SJSA1 (cell line): Measurements from ENCODE around the gene CLDN2. TPM values are rescaled to one million over a fixed set of nuclear protein-coding genes. Genes with fewer than 3 reads are reported as not detected.
"Not testable (repeated sequence)": the region's sequence is repeated elsewhere in the genome, so short reads cannot be mapped to it uniquely, and the experiment has no call there.

ENCODE experiments used
- DNase-seq, 2 experiments: peaks; one replicate each; pipeline ENCODE4 v3.0.0-alpha.2; 2015 to 2020; ENCODE audit warnings: low spot score in 2 of 2, low read depth in 1 of 2
- H3K27ac ChIP-seq: fragments of 250-450 bp; sonication (Bioruptor Pico); 2 replicates; pipeline ENCODE4 v1.5.1; 2020; ENCODE audit warnings: mild to moderate bottlenecking, moderate library complexity
- H3K27me3 ChIP-seq: fragments of 250-450 bp; sonication (Bioruptor Pico); replicated peaks from 2 replicates; pipeline ENCODE4 v1.5.1; 2020; ENCODE audit warnings: mild to moderate bottlenecking, moderate library complexity
- H3K36me3 ChIP-seq: fragments of 250-450 bp; sonication (Bioruptor Pico); 2 replicates; pipeline ENCODE4 v1.5.1; 2020; ENCODE audit warnings: mild to moderate bottlenecking
- H3K4me1 ChIP-seq: fragments of 250-450 bp; sonication (Bioruptor Pico); replicated peaks from 2 replicates; pipeline ENCODE4 v1.6.1; 2021; ENCODE audit warnings: mild to moderate bottlenecking
- H3K4me3 ChIP-seq: fragments of 250-450 bp; sonication (Bioruptor Pico); 2 replicates; pipeline ENCODE4 v1.5.1; 2020; ENCODE audit warnings: mild to moderate bottlenecking
- H3K9me3 ChIP-seq: fragments of 250-450 bp; sonication (Bioruptor Pico); replicated peaks from 2 replicates; pipeline ENCODE4 v1.5.1; 2020; ENCODE audit warnings: mild to moderate bottlenecking
- total RNA-seq: library from RNA; depleted of rRNA; stranded (reverse); fragments of >200 nt; shearing (Covaris generic); gene quantifications from 2 replicates; pipeline ENCODE4 v1.2.3, GENCODE V29; 2014; rRNA removed

The CLDN2 gene
- total RNA-seq: 0.11 TPM in 1 of 2 replicates, not detected in the other

GRCh38 chrX:106919932-106920452 lies at the start of gene CLDN2:
TSS of gene CLDN2 (plus strand) at chrX:106920402. CDS start at chrX:106928229, 7,827 bp downstream.
- Histone ChIP-seq H3K9me3 (no peaks in the 10 kb centered on the region), H3K27me3 (no peaks in the 10 kb centered on the region), H3K4me1 (no peaks in the 10 kb centered on the region; the same call in 1 of the 2 replicates), H3K36me3 (no peaks in the 10 kb centered on the region), H3K4me3 (no peak within 1 kb of the TSS), H3K27ac (no peak within 1 kb of the TSS)
- DNase-seq: no peak

GRCh38 chrX:106872796-106873195 lies 47.4 kb upstream of the CLDN2 start:
- H3K36me3 ChIP-seq, DNase-seq: not testable (repeated sequence)

GRCh38 chrX:106874075-106874474 lies 46.1 kb upstream of the CLDN2 start:
- no peak overlapping the region for H3K27ac ChIP-seq
- H3K9me3 ChIP-seq: no peaks in the 10 kb centered on the region
- DNase-seq: peak in 1 of 2 experiments; percentile 5
- H3K27me3 ChIP-seq: no peaks in the 10 kb centered on the region
- no peaks in the 10 kb centered on the region for H3K36me3 ChIP-seq
- no peak overlapping the region for H3K4me3 ChIP-seq
- H3K4me1 ChIP-seq: no peaks in the 10 kb centered on the region

More at GRCh38 chrX:106872796-106873195, 47.4 kb upstream of the CLDN2 start:
- H3K27ac ChIP-seq, H3K4me1 ChIP-seq, H3K4me3 ChIP-seq, H3K27me3 ChIP-seq, H3K9me3 ChIP-seq: not testable (repeated sequence)

GRCh38 chrX:106875151-106875550 lies 45.1 kb upstream of the CLDN2 start:
- Histone ChIP-seq H3K36me3 (no peaks in the 10 kb centered on the region), H3K4me3 (no peak overlapping the region), H3K9me3 (no peaks in the 10 kb centered on the region), H3K27me3 (no peaks in the 10 kb centered on the region), H3K27ac (no peak overlapping the region), H3K4me1 (no peaks in the 10 kb centered on the region)
- DNase-seq: no peak

- Histone ChIP-seq H3K27ac (no peak overlapping the region), H3K36me3 (no peaks in the 10 kb centered on the region)
Measured at GRCh38 chrX:106889468-106889867, 30.7 kb upstream of the CLDN2 start.

GRCh38 chrX:106891762-106892460 lies 28.3 kb upstream of the CLDN2 start:
- H3K4me1 ChIP-seq: peaks cover 16% of the 10 kb centered on the region
- no peak overlapping the region for H3K4me3 ChIP-seq
- H3K27me3 ChIP-seq: no peaks in the 10 kb centered on the region
- no peak overlapping the region for H3K27ac ChIP-seq
- no peaks in the 10 kb centered on the region for H3K9me3 ChIP-seq
- no peak for DNase-seq
- no peaks in the 10 kb centered on the region for H3K36me3 ChIP-seq

More at GRCh38 chrX:106889468-106889867, 30.7 kb upstream of the CLDN2 start:
- Histone ChIP-seq H3K4me1 (peaks cover 1% of the 10 kb centered on the region), H3K9me3 (no peaks in the 10 kb centered on the region), H3K4me3 (no peak overlapping the region), H3K27me3 (no peaks in the 10 kb centered on the region)
- no peak for DNase-seq

GRCh38 chrX:106894392-106894909 lies 25.8 kb upstream of the CLDN2 start:
- H3K36me3 ChIP-seq: no peaks in the 10 kb centered on the region
- H3K27ac ChIP-seq: no peak overlapping the region
- no peaks in the 10 kb centered on the region for H3K27me3 ChIP-seq
- H3K4me3 ChIP-seq: no peak overlapping the region
- peaks cover 22% of the 10 kb centered on the region for H3K4me1 ChIP-seq
- DNase-seq: peak; percentile 59 to 64
- no peaks in the 10 kb centered on the region for H3K9me3 ChIP-seq

- DNase-seq: peak; percentile 47 to 51
- no peaks in the 10 kb centered on the region for H3K9me3 ChIP-seq
- no peaks in the 10 kb centered on the region for H3K36me3 ChIP-seq
- H3K4me3 ChIP-seq: no peak overlapping the region
- H3K27ac ChIP-seq: no peak overlapping the region
- H3K27me3 ChIP-seq: no peaks in the 10 kb centered on the region
- H3K4me1 ChIP-seq: peaks cover 22% of the 10 kb centered on the region
Measured at GRCh38 chrX:106894978-106895452, 25.2 kb upstream of the CLDN2 start.

- Histone ChIP-seq H3K4me1 (peaks cover 22% of the 10 kb centered on the region), H3K36me3 (no peaks in the 10 kb centered on the region), H3K9me3 (no peaks in the 10 kb centered on the region), H3K27me3 (no peaks in the 10 kb centered on the region), H3K27ac (no peak overlapping the region), H3K4me3 (no peak overlapping the region)
- DNase-seq: no peak
Measured at GRCh38 chrX:106897259-106897658, 22.9 kb upstream of the CLDN2 start.

- peak in 1 of 2 experiments; percentile 21 for DNase-seq
- Histone ChIP-seq H3K9me3 (no peaks in the 10 kb centered on the region), H3K36me3 (no peaks in the 10 kb centered on the region), H3K4me3 (no peak overlapping the region), H3K4me1 (peaks cover 22% of the 10 kb centered on the region), H3K27ac (no peak overlapping the region), H3K27me3 (no peaks in the 10 kb centered on the region)
Measured at GRCh38 chrX:106898462-106898861, 21.7 kb upstream of the CLDN2 start.

GRCh38 chrX:106899276-106899675 lies 20.9 kb upstream of the CLDN2 start:
- DNase-seq: no peak

GRCh38 chrX:106899841-106900240 lies 20.4 kb upstream of the CLDN2 start:
- no peaks in the 10 kb centered on the region for H3K27me3 ChIP-seq
- no peaks in the 10 kb centered on the region for H3K36me3 ChIP-seq
- H3K9me3 ChIP-seq: no peaks in the 10 kb centered on the region
- peaks cover 17% of the 10 kb centered on the region for H3K4me1 ChIP-seq
- no peak overlapping the region for H3K4me3 ChIP-seq
- no peak for DNase-seq
- no peak overlapping the region for H3K27ac ChIP-seq

More at GRCh38 chrX:106899276-106899675, 20.9 kb upstream of the CLDN2 start:
- H3K4me3 ChIP-seq: no peak overlapping the region
- no peak overlapping the region for H3K27ac ChIP-seq
- H3K36me3 ChIP-seq: no peaks in the 10 kb centered on the region
- H3K4me1 ChIP-seq: peaks cover 22% of the 10 kb centered on the region
- no peaks in the 10 kb centered on the region for H3K27me3 ChIP-seq
- no peaks in the 10 kb centered on the region for H3K9me3 ChIP-seq

- no peak for DNase-seq
- Histone ChIP-seq H3K4me1 (peaks cover 6% of the 10 kb centered on the region; the same call in 1 of the 2 replicates), H3K9me3 (no peaks in the 10 kb centered on the region), H3K4me3 (no peak overlapping the region), H3K27me3 (no peaks in the 10 kb centered on the region), H3K36me3 (no peaks in the 10 kb centered on the region), H3K27ac (no peak overlapping the region)
Measured at GRCh38 chrX:106901341-106901740, 18.9 kb upstream of the CLDN2 start.

- no peaks in the 10 kb centered on the region for H3K36me3 ChIP-seq
- H3K9me3 ChIP-seq: no peaks in the 10 kb centered on the region
- no peak for DNase-seq
- no peaks in the 10 kb centered on the region for H3K27me3 ChIP-seq
- H3K27ac ChIP-seq: no peak overlapping the region
- H3K4me3 ChIP-seq: no peak overlapping the region
- peaks cover 6% of the 10 kb centered on the region; the same call in 1 of the 2 replicates for H3K4me1 ChIP-seq
Measured at GRCh38 chrX:106901781-106902219, 18.4 kb upstream of the CLDN2 start.
